ENCODE measurements around the gene ANK3. TPM values are rescaled to one million over a fixed set of nuclear protein-coding genes. Genes with fewer than 3 reads are reported as not detected.

The ANK3 gene
- polyA plus RNA-seq, 3 donors, result not detected

GRCh38 chr10:60200682-60201053, 189.0 kb downstream of the ANK3 start:
- Histone ChIP-seq H3K4me2 (replicated peaks; ENCODE audit: extremely low read depth, low read length, poor library complexity, severe bottlenecking) (no peak overlapping the region), H3K36me3 (replicated peaks in 1 of 2; ENCODE audit: control insufficient read depth in 1 of 2, insufficient read depth in 2 of 2, low read length in 2 of 2) (no peaks in the 10 kb centered on the region), H3K27me3 (ENCODE audit: control insufficient read depth in 2 of 2, insufficient read depth in 2 of 2, low read length in 2 of 2) (no peaks in the 10 kb centered on the region), H3K9ac (ENCODE audit: insufficient read depth, low read length, poor library complexity, severe bottlenecking) (no peak overlapping the region), H3K9me3 (replicated peaks in 1 of 2; ENCODE audit: control insufficient read depth in 1 of 2, insufficient read depth in 1 of 2, low read length in 2 of 2) (no peaks in the 10 kb centered on the region), H3K4me3 (replicated peaks in 1 of 3; ENCODE audit: low read depth in 2 of 3, low read length in 3 of 3) (no peak overlapping the region), H3K27ac (ENCODE audit: low read depth in 1 of 2, low read length in 2 of 2) (no peak overlapping the region), H3K79me2 (ENCODE audit: insufficient read depth, low read length) (no peaks in the 10 kb centered on the region), H3K4me1 (ENCODE audit: control insufficient read depth in 1 of 2, insufficient read depth in 2 of 2, low read length in 2 of 2) (no peaks in the 10 kb centered on the region), H2AFZ (ENCODE audit: insufficient read depth, low read depth, low read length, poor library complexity, severe bottlenecking) (no peak overlapping the region), H4K20me1 (ENCODE audit: insufficient read depth, low read length) (no peaks in the 10 kb centered on the region)
- Mint-ChIP-seq H3K9me3 (no peaks in the 10 kb centered on the region), H3K4me3 (no peak overlapping the region), H3K27ac (no peak overlapping the region), H3K4me1 (no peaks in the 10 kb centered on the region), H3K27me3 (ENCODE audit: low read depth in 3 of 3) (peaks cover 0 to 1% (median 0%) of the 10 kb centered on the region in 3 donors), H3K36me3 (no peaks in the 10 kb centered on the region)
- TF ChIP-seq, protein P1, sequence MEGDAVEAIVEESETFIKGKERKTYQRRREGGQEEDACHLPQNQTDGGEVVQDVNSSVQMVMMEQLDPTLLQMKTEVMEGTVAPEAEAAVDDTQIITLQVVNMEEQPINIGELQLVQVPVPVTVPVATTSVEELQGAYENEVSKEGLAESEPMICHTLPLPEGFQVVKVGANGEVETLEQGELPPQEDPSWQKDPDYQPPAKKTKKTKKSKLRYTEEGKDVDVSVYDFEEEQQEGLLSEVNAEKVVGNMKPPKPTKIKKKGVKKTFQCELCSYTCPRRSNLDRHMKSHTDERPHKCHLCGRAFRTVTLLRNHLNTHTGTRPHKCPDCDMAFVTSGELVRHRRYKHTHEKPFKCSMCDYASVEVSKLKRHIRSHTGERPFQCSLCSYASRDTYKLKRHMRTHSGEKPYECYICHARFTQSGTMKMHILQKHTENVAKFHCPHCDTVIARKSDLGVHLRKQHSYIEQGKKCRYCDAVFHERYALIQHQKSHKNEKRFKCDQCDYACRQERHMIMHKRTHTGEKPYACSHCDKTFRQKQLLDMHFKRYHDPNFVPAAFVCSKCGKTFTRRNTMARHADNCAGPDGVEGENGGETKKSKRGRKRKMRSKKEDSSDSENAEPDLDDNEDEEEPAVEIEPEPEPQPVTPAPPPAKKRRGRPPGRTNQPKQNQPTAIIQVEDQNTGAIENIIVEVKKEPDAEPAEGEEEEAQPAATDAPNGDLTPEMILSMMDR (IDR thresholded peaks at IDR 0.05), result no peak
- intact Hi-C loops (cut with micrococcal nuclease), result loop anchor here (10.0 kb wide), 2 partner anchors 234 to 444 kb away; no protein-coding TSS in a partner anchor
- WGBS (ENCODE audit: insufficient coverage), result 100% methylated on average over 1 of the region's 1 CpG
- DNase-seq, result no peak

DNA sequence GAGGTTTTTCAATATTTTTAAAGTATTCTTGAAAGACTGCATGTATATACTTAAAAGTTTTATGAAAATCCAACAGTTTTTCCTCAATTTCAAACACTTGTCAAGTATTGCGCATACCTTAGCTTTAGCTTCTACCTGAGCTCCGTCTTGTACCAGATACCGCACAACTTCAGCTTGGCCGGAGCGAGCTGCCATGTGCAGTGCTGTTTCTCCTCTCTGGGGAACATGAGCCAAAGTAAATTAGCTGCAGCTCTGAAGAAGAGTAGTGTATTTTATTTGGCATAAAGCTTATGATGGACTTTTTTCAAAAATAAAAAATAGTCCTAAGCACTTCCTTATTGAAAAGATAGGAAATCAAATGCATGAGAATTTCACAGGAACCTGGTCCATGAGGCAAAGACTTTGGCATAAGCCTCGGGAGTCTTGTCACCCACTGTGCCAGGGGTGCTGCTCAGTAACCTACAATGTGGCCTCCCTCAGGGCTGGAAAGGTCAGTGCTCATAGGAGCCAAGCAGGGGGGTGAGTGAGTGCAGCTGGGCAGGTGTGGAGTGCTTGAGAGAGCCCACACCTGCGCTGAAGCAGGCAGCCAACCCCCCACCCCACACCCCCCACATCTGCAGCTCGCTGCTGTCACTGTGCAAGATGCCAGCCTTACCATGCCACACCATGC, 189.5 kb downstream of the ANK3 start:
- Mint-ChIP-seq H3K9me3 (no peaks in the 10 kb centered on the region), H3K4me3 (no peak overlapping the region), H3K4me1 (no peaks in the 10 kb centered on the region), H3K27ac (no peak overlapping the region), H3K27me3 (ENCODE audit: low read depth in 3 of 3) (peaks cover 0 to 1% (median 0%) of the 10 kb centered on the region in 3 donors), H3K36me3 (no peaks in the 10 kb centered on the region)
- Histone ChIP-seq H3K4me1 (ENCODE audit: control insufficient read depth in 1 of 2, insufficient read depth in 2 of 2, low read length in 2 of 2) (no peaks in the 10 kb centered on the region), H3K9me3 (replicated peaks in 1 of 2; ENCODE audit: control insufficient read depth in 1 of 2, insufficient read depth in 1 of 2, low read length in 2 of 2) (no peaks in the 10 kb centered on the region), H3K79me2 (ENCODE audit: insufficient read depth, low read length) (no peaks in the 10 kb centered on the region), H3K4me2 (replicated peaks; ENCODE audit: extremely low read depth, low read length, poor library complexity, severe bottlenecking) (no peak overlapping the region), H4K20me1 (ENCODE audit: insufficient read depth, low read length) (no peaks in the 10 kb centered on the region), H2AFZ (ENCODE audit: insufficient read depth, low read depth, low read length, poor library complexity, severe bottlenecking) (no peak overlapping the region), H3K36me3 (replicated peaks in 1 of 2; ENCODE audit: control insufficient read depth in 1 of 2, insufficient read depth in 2 of 2, low read length in 2 of 2) (no peaks in the 10 kb centered on the region), H3K4me3 (replicated peaks in 1 of 3; ENCODE audit: low read depth in 2 of 3, low read length in 3 of 3) (no peak overlapping the region), H3K27me3 (ENCODE audit: control insufficient read depth in 2 of 2, insufficient read depth in 2 of 2, low read length in 2 of 2) (no peaks in the 10 kb centered on the region), H3K9ac (ENCODE audit: insufficient read depth, low read length, poor library complexity, severe bottlenecking) (no peak overlapping the region), H3K27ac (ENCODE audit: low read depth in 1 of 2, low read length in 2 of 2) (no peak overlapping the region)
- WGBS (ENCODE audit: insufficient coverage), result 100% methylated on average over 4 of the region's 8 CpGs
- intact Hi-C loops (cut with micrococcal nuclease), result loop anchor here (10.0 kb wide), 2 partner anchors 235 to 445 kb away; no protein-coding TSS in a partner anchor
- TF ChIP-seq, protein P1 (IDR thresholded peaks at IDR 0.05), result no peak
- DNase-seq, result no peak

All from CD14-positive monocyte (primary cell).